DOHH2 (cell line): ENCODE data around the gene SLC13A4.

Experiments used
- EZH2phosphoT487 ChIP-seq: fragments of 200-600 bp; sonication (generic); IDR thresholded peaks from 2 replicates; pipeline ENCODE4 v1.6.1; 2017; ENCODE audit warnings: borderline replicate concordance, mild to moderate bottlenecking, antibody characterized with exemption, low read length, moderate library complexity, mixed read lengths
- TF ChIP-seq, protein P1 (sequence below): fragments of 200-600 bp; sonication (generic); IDR thresholded peaks from one replicate; pipeline ENCODE4 v1.5.1; 2014; ENCODE audit warnings: antibody characterized with exemption, mild to moderate bottlenecking, low read depth, low read length; ENCODE audit not compliant: poor library complexity, severe bottlenecking

- TF ChIP-seq EZH2phosphoT487: no peak
- TF ChIP-seq, protein P1, sequence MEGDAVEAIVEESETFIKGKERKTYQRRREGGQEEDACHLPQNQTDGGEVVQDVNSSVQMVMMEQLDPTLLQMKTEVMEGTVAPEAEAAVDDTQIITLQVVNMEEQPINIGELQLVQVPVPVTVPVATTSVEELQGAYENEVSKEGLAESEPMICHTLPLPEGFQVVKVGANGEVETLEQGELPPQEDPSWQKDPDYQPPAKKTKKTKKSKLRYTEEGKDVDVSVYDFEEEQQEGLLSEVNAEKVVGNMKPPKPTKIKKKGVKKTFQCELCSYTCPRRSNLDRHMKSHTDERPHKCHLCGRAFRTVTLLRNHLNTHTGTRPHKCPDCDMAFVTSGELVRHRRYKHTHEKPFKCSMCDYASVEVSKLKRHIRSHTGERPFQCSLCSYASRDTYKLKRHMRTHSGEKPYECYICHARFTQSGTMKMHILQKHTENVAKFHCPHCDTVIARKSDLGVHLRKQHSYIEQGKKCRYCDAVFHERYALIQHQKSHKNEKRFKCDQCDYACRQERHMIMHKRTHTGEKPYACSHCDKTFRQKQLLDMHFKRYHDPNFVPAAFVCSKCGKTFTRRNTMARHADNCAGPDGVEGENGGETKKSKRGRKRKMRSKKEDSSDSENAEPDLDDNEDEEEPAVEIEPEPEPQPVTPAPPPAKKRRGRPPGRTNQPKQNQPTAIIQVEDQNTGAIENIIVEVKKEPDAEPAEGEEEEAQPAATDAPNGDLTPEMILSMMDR: no peak
Observed at GRCh38 chr7:135661311-135662122, 66.5 kb downstream of the SLC13A4 start.
